ENCODE results near the gene STX10.

STX10 gene

GRCh38 chr19:13162724-13163608 lies 12.8 kb upstream of the STX10 start:
- Histone ChIP-seq H3K4me3 (ENCODE audit: low read length) (peak overlapping the region; percentile 85), H3K36me3 (ENCODE audit: control insufficient read depth, low read length) (no peaks in the 10 kb centered on the region), H3K4me1 (ENCODE audit: control insufficient read depth, low read length) (peaks cover 75% of the 10 kb centered on the region), H3K27ac (ENCODE audit: low read depth, low read length) (peak overlapping the region; percentile 91), H3F3A (ENCODE audit: control insufficient read depth, insufficient read depth) (peaks cover 46% of the 10 kb centered on the region), H3K9me2 (replicated peaks; ENCODE audit: control insufficient read depth, low read length) (no peaks in the 10 kb centered on the region), H3K27me3 (ENCODE audit: control insufficient read depth, low read length) (no peaks in the 10 kb centered on the region), H4K20me1 (ENCODE audit: control insufficient read depth, insufficient read depth, low read depth, low read length) (no peaks in the 10 kb centered on the region), H3K4me2 (ENCODE audit: low read length) (peak overlapping the region; percentile 100), H3K79me2 (ENCODE audit: control insufficient read depth, low read length) (no peaks in the 10 kb centered on the region), H3K9me3 (ENCODE audit: control insufficient read depth, insufficient read depth, low read length) (no peaks in the 10 kb centered on the region)
- TF ChIP-seq CTCF (IDR thresholded peaks at IDR 0.05; ENCODE audit: low read depth, low read length, poor library complexity, severe bottlenecking): no peak
- no peak for TF ChIP-seq EZH2phosphoT487 (IDR thresholded peaks at IDR 0.05; ENCODE audit: borderline replicate concordance, low read length)

GRCh38 chr19:13160557-13160956 lies 10.4 kb upstream of the STX10 start:
- Histone ChIP-seq H3K9me2 (replicated peaks; ENCODE audit: control insufficient read depth, low read length) (no peaks in the 10 kb centered on the region), H4K20me1 (ENCODE audit: control insufficient read depth, insufficient read depth, low read depth, low read length) (no peaks in the 10 kb centered on the region), H3K36me3 (ENCODE audit: control insufficient read depth, low read length) (0 out of 2 replicates have a peak, but pooled peaks cover 2% of the 10 kb centered on the region), H3K79me2 (ENCODE audit: control insufficient read depth, low read length) (no peaks in the 10 kb centered on the region), H3K4me1 (ENCODE audit: control insufficient read depth, low read length) (peaks cover 75% of the 10 kb centered on the region), H3K27me3 (ENCODE audit: control insufficient read depth, low read length) (no peaks in the 10 kb centered on the region), H3K4me2 (ENCODE audit: low read length) (no peak overlapping the region), H3F3A (ENCODE audit: control insufficient read depth, insufficient read depth) (peaks cover 59% of the 10 kb centered on the region), H3K4me3 (ENCODE audit: low read length) (no peak overlapping the region), H3K9me3 (ENCODE audit: control insufficient read depth, insufficient read depth, low read length) (no peaks in the 10 kb centered on the region), H3K27ac (ENCODE audit: low read depth, low read length) (no peak overlapping the region)
- TF ChIP-seq CTCF (IDR thresholded peaks at IDR 0.05; ENCODE audit: low read depth, low read length, poor library complexity, severe bottlenecking) (no peak), EZH2phosphoT487 (IDR thresholded peaks at IDR 0.05; ENCODE audit: borderline replicate concordance, low read length) (no peak)

- H3K27ac ChIP-seq (ENCODE audit: low read depth, low read length): no peak overlapping the region
- TF ChIP-seq EZH2phosphoT487 (IDR thresholded peaks at IDR 0.05; ENCODE audit: borderline replicate concordance, low read length) (no peak), CTCF (IDR thresholded peaks at IDR 0.05; ENCODE audit: low read depth, low read length, poor library complexity, severe bottlenecking) (no peak)
- H3K9me3 ChIP-seq (ENCODE audit: control insufficient read depth, insufficient read depth, low read length): no peaks in the 10 kb centered on the region
- H3K27me3 ChIP-seq (ENCODE audit: control insufficient read depth, low read length): no peaks in the 10 kb centered on the region
- H3K4me3 ChIP-seq (ENCODE audit: low read length): no peak overlapping the region
- peaks cover 73% of the 10 kb centered on the region for H3K4me1 ChIP-seq (ENCODE audit: control insufficient read depth, low read length)
- peaks cover 61% of the 10 kb centered on the region for H3F3A ChIP-seq (ENCODE audit: control insufficient read depth, insufficient read depth)
- no peak overlapping the region for H3K4me2 ChIP-seq (ENCODE audit: low read length)
- peaks cover 9% of the 10 kb centered on the region for H3K36me3 ChIP-seq (ENCODE audit: control insufficient read depth, low read length)
- H3K79me2 ChIP-seq (ENCODE audit: control insufficient read depth, low read length): peaks cover 6% of the 10 kb centered on the region
- no peaks in the 10 kb centered on the region for H4K20me1 ChIP-seq (ENCODE audit: control insufficient read depth, insufficient read depth, low read depth, low read length)
- no peaks in the 10 kb centered on the region for H3K9me2 ChIP-seq (replicated peaks; ENCODE audit: control insufficient read depth, low read length)
Measured at GRCh38 chr19:13159713-13160112, 9.5 kb upstream of the STX10 start.

Data from DOHH2 (cell line).